A549 treated with RU486 at 1 μM for 4 hours (cell line): ENCODE data around the gene RNF168. TPM values are rescaled to one million over a fixed set of nuclear protein-coding genes. Genes with fewer than 3 reads are reported as not detected.

ENCODE experiments used
- total RNA-seq: library from RNA; stranded (reverse); fragments of 200-300 nt; extraction: Qiagen RNA extraction; gene quantifications from 5 replicates; pipeline ENCODE4 v1.2.3, GENCODE V29; 2022; ENCODE audit warnings: low read depth

Gene RNF168, protein sequence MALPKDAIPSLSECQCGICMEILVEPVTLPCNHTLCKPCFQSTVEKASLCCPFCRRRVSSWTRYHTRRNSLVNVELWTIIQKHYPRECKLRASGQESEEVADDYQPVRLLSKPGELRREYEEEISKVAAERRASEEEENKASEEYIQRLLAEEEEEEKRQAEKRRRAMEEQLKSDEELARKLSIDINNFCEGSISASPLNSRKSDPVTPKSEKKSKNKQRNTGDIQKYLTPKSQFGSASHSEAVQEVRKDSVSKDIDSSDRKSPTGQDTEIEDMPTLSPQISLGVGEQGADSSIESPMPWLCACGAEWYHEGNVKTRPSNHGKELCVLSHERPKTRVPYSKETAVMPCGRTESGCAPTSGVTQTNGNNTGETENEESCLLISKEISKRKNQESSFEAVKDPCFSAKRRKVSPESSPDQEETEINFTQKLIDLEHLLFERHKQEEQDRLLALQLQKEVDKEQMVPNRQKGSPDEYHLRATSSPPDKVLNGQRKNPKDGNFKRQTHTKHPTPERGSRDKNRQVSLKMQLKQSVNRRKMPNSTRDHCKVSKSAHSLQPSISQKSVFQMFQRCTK
- 3.5 to 5.4 TPM (median 4.7 TPM) in 5 replicates for total RNA-seq

DNA sequence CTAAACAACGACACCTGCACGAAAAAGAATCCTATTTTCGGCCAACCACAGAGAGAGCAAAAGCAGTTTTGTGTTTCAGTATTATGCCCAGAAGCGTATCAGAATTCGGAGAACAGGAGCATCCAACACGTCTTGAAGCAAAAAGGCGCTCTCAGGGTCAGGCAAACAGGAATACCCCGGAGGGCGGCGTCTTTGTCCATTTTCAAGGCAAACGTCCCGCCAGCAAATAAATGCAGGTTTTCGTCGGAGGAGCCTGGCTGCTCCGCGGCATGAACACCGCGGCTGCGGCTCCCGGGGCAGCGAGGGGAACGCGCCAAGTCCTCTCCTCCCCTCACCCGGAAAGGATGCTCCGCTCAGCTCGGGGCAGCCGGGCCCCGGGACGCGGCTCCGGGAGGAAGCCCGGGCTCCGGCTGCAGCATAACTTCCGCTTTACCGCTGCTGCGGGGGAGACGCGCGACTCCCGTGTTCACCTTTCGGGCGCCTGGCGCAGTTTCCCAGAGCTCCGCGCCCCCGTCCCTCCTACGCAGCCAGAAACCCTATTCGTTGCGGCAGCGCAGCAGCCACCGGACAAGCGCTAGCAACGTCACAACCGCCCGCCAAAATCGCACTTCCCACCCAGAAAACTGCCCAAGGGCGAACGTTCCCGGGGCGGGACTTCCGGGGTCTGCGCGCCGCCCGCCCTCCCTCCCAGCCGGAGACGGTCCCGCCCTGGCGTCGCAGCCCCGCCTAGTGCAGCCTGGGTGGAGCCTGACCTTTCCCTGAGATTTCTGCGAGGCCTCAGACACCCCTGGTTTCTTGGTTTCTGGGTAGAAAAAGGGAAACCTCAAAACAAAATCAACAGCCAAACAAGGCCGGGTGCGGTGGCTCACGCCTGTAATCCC, at the start of gene RNF168:
RNF168 (minus strand) TSS at position 573 of the 881 bp plus-strand sequence. CDS start 595 bp downstream, outside the sequence.

DNA sequence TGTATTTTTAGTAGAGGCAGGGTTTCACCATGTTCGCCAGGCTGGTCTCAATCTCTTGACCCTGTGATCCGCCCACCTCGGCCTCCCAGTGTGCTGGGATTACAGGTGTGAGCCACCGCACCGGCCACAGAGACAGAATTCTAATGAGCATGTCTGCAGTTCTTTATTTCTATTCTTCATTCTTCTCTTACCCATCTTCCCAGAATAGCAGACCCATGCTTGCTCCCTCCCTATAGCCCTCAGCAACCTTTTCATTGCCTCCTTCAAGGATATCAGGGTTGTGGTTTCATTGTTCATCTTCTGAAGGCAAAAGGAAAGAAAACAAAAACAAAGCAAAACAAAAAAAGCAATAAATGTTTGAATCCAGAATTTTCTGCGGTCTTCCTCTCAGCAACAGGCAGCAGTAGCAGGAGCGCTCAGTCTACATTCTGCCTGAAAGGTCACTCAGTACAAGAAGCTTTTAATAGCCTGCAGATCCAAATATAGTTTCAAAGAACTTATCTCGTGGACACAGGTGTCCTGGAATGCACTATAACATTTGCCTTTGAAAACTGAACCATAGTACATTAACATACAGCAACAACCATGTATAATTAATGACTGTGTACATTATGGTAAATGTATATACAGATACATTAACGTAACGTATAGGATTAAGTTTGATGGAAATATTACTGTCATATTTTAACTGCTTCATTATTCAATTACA, 11.5 kb upstream of the RNF168 start, which contains the start of gene SMCO1:
SMCO1 (minus strand) TSS at position 434 of the 709 bp plus-strand sequence; CDS start at position 297, 137 bp downstream.

DNA sequence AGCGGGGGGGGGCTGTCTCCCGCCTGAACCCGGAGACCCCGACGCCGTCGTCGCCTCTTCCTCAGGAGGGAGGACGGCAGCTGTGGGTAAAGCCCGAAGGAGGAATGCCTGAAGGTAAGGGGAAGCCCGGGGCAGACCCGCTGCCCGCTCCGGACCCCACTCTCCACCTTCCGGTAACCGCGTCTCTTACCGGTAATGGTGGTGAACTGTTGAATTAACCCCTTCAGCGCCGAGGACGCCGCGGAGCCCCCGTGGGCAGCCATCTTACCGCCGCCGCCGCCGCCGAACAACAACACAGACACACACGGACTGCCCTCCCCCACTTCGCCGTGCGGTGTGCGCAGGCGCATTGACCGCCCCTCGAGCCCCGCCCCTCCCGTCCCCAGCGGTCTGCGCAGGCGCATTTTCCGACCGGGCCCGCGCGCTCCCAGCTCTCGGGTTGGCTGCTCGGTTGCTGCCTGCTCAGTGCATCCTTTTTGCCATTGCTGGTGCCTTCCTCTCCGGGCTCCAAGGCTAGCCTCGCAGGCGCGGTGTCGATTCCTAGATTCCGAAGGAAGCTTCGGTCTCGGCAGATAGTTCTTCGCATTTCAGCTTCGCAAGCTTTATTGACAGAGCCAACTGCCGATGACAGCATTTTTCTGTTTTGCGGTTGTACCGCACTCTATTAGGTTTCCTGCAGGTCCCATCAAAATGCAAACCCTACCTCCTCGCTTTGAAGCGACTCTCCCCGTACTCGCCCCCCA, 71.3 kb downstream of the RNF168 start, which contains the start of gene UBXN7:
UBXN7 (minus strand) TSS at position 291 of the 743 bp plus-strand sequence; CDS start at position 263, 28 bp downstream.

Other genes with a start within 250 kb of the RNF168 start
- 29.9 to 39.8 TPM (median 31.8 TPM) in 5 replicates for gene PCYT1A, start 216.0 kb downstream of the RNF168 start, total RNA-seq
- 20.3 to 29.0 TPM (median 23.7 TPM) in 5 replicates for gene DYNLT2B, start 185.5 kb downstream of the RNF168 start, total RNA-seq
- gene TM4SF19, start 165.4 kb downstream of the RNF168 start, total RNA-seq = 7.5 to 11.4 TPM (median 9.4 TPM) in 5 replicates
- 6.3 to 9.3 TPM (median 8.9 TPM) in 5 replicates for gene UBXN7, start 71.3 kb downstream of the RNF168 start, total RNA-seq
- not detected in 5 replicates for gene SMCO1, start 11.6 kb upstream of the RNF168 start, total RNA-seq
- 8.5 to 10.4 TPM (median 8.8 TPM) in 5 replicates for gene WDR53, start 64.8 kb upstream of the RNF168 start, total RNA-seq
- 3.0 to 8.5 TPM (median 7.5 TPM) in 5 replicates for gene FBXO45, start 64.9 kb upstream of the RNF168 start, total RNA-seq
- not detected in 5 replicates for gene NRROS, start 135.9 kb upstream of the RNF168 start, total RNA-seq
- 2.1 to 3.4 TPM (median 2.6 TPM) in 5 replicates for gene CEP19, start 208.5 kb upstream of the RNF168 start, total RNA-seq
- gene PIGX, start 208.6 kb upstream of the RNF168 start, total RNA-seq = 28.9 to 34.7 TPM (median 29.9 TPM) in 5 replicates
- gene PAK2, start 236.1 kb upstream of the RNF168 start, total RNA-seq = 28.5 to 54.8 TPM (median 41.3 TPM) in 5 replicates